ENCODE data around the gene UBE2Z. TPM values are rescaled to one million over a fixed set of nuclear protein-coding genes. Genes with fewer than 3 reads are reported as not detected.

The UBE2Z gene
- total and polyA plus RNA-seq, 4 donors = 10.5 to 23.8 (median 18.8) TPM

DNA sequence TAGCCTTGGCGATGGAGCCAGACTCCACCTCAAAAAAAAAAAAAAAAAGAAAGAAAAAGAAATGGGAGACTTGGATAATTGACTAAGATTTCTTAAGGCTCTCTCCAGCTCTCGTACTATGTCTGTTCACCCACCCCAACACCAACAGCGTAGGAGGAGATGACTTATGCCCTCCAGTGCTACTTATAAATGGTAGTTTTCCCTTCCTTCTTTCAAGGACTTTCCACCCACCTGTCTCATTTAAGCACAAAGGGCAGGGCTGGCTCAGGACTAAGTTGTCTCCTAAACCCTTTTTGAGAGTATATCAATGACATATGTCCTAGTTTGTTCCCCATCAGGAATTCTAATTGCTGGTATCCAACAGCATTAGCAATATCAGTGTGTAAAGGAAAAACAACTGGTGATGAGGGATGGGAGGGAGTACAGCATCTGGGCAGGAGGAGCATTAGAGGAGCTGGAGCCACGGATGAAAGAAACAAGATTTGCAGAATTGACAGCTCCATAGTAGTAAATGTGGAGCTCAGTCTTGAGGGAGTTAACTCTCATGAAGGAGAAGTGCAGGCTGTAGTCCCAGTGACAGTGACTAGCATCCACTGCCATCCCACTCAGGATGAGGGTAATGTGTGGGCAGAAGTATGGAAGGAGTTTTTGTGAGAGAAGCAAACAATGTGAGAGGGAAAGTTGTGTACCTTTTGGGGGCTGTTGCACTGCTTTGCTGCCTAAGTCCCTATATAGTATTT, 17.2 kb downstream of the UBE2Z start:
- no peak for TF ChIP-seq GABPA (IDR thresholded peaks at IDR 0.05 in 1 of 2, conservative IDR thresholded peaks at IDR 0.05 in 1 of 2)

DNA sequence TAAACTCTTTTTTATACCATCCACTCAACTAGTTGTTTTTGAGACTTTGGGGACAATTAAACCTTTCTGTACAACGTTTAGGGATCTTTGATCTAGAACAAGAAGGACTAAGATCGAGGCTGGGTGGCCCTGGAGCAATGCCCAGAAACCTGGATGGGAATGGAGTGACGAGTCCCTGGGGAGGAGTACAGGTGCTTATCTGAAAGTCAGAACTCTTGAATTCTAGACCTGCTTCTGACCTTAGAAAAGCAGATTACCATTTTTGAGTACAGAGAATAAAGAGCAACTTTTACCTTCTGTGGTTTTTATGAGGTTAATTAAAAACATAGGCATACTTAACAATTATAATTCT, 17.8 kb downstream of the UBE2Z start:
- 47% methylated on average over 3 of the region's 3 CpGs for WGBS
- H3K27ac ChIP-seq (ENCODE audit: low read depth in 1 of 2, low read length in 2 of 2) = no peak overlapping the region
- no peaks in the 10 kb centered on the region for H3K4me1 ChIP-seq (ENCODE audit: control insufficient read depth in 4 of 4, insufficient read depth in 4 of 4, low read length in 3 of 4)
- no peaks in the 10 kb centered on the region for H3K9me3 ChIP-seq (ENCODE audit: control insufficient read depth in 4 of 4, low read length in 3 of 4)
- H3K36me3 ChIP-seq (ENCODE audit: control insufficient read depth in 4 of 4, insufficient read depth in 3 of 4, low read depth in 1 of 4, low read length in 3 of 4) = peaks cover 13 to 82% (median 66%) of the 10 kb centered on the region in 4 donors
- TF ChIP-seq, protein P1, sequence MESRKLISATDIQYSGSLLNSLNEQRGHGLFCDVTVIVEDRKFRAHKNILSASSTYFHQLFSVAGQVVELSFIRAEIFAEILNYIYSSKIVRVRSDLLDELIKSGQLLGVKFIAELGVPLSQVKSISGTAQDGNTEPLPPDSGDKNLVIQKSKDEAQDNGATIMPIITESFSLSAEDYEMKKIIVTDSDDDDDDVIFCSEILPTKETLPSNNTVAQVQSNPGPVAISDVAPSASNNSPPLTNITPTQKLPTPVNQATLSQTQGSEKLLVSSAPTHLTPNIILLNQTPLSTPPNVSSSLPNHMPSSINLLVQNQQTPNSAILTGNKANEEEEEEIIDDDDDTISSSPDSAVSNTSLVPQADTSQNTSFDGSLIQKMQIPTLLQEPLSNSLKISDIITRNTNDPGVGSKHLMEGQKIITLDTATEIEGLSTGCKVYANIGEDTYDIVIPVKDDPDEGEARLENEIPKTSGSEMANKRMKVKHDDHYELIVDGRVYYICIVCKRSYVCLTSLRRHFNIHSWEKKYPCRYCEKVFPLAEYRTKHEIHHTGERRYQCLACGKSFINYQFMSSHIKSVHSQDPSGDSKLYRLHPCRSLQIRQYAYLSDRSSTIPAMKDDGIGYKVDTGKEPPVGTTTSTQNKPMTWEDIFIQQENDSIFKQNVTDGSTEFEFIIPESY (IDR thresholded peaks at IDR 0.05) = no peak
- TF ChIP-seq, protein P2, sequence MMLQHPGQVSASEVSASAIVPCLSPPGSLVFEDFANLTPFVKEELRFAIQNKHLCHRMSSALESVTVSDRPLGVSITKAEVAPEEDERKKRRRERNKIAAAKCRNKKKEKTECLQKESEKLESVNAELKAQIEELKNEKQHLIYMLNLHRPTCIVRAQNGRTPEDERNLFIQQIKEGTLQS (IDR thresholded peaks at IDR 0.05) = no peak
- TF ChIP-seq, protein P3, sequence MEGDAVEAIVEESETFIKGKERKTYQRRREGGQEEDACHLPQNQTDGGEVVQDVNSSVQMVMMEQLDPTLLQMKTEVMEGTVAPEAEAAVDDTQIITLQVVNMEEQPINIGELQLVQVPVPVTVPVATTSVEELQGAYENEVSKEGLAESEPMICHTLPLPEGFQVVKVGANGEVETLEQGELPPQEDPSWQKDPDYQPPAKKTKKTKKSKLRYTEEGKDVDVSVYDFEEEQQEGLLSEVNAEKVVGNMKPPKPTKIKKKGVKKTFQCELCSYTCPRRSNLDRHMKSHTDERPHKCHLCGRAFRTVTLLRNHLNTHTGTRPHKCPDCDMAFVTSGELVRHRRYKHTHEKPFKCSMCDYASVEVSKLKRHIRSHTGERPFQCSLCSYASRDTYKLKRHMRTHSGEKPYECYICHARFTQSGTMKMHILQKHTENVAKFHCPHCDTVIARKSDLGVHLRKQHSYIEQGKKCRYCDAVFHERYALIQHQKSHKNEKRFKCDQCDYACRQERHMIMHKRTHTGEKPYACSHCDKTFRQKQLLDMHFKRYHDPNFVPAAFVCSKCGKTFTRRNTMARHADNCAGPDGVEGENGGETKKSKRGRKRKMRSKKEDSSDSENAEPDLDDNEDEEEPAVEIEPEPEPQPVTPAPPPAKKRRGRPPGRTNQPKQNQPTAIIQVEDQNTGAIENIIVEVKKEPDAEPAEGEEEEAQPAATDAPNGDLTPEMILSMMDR (IDR thresholded peaks at IDR 0.05; ENCODE audit: low read depth, low read length, missing input control) = no peak
- TF ChIP-seq EGR1 (IDR thresholded peaks at IDR 0.05; ENCODE audit: low read depth in 2 of 2) = no peak
- no peak for TF ChIP-seq GABPA (IDR thresholded peaks at IDR 0.05 in 1 of 2, conservative IDR thresholded peaks at IDR 0.05 in 1 of 2)
- no peak for TF ChIP-seq YY1 (IDR thresholded peaks at IDR 0.05)
- no peak for TF ChIP-seq TAF1 (conservative IDR thresholded peaks at IDR 0.05)
- no peak for TF ChIP-seq JUND (IDR thresholded peaks at IDR 0.05)
- TF ChIP-seq RAD21 (IDR thresholded peaks at IDR 0.05) = no peak
- TF ChIP-seq FOXA2 (IDR thresholded peaks at IDR 0.05) = no peak
- TF ChIP-seq, protein P4, sequence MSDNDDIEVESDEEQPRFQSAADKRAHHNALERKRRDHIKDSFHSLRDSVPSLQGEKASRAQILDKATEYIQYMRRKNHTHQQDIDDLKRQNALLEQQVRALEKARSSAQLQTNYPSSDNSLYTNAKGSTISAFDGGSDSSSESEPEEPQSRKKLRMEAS (IDR thresholded peaks at IDR 0.05) = no peak
- no peak for TF ChIP-seq FOXA1 (IDR thresholded peaks at IDR 0.05)
- no peak for TF ChIP-seq HNF4G (IDR thresholded peaks at IDR 0.05)
- TF ChIP-seq, protein P5, sequence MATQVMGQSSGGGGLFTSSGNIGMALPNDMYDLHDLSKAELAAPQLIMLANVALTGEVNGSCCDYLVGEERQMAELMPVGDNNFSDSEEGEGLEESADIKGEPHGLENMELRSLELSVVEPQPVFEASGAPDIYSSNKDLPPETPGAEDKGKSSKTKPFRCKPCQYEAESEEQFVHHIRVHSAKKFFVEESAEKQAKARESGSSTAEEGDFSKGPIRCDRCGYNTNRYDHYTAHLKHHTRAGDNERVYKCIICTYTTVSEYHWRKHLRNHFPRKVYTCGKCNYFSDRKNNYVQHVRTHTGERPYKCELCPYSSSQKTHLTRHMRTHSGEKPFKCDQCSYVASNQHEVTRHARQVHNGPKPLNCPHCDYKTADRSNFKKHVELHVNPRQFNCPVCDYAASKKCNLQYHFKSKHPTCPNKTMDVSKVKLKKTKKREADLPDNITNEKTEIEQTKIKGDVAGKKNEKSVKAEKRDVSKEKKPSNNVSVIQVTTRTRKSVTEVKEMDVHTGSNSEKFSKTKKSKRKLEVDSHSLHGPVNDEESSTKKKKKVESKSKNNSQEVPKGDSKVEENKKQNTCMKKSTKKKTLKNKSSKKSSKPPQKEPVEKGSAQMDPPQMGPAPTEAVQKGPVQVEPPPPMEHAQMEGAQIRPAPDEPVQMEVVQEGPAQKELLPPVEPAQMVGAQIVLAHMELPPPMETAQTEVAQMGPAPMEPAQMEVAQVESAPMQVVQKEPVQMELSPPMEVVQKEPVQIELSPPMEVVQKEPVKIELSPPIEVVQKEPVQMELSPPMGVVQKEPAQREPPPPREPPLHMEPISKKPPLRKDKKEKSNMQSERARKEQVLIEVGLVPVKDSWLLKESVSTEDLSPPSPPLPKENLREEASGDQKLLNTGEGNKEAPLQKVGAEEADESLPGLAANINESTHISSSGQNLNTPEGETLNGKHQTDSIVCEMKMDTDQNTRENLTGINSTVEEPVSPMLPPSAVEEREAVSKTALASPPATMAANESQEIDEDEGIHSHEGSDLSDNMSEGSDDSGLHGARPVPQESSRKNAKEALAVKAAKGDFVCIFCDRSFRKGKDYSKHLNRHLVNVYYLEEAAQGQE (IDR thresholded peaks at IDR 0.05) = no peak
- no peak for TF ChIP-seq HNF4A (conservative IDR thresholded peaks at IDR 0.05)
- TF ChIP-seq SP1 (IDR thresholded peaks at IDR 0.05) = no peak
- no peak for TF ChIP-seq RXRA (IDR thresholded peaks at IDR 0.05)
- no peak for DNase-seq (ENCODE audit: low spot score)
- no peak overlapping the region for H3K9ac ChIP-seq (ENCODE audit: low read depth in 1 of 2, low read length in 2 of 2)
- H3K4me3 ChIP-seq (ENCODE audit: low read depth in 1 of 3, low read length in 3 of 3) = no peak overlapping the region
- H3K27me3 ChIP-seq (ENCODE audit: control insufficient read depth in 4 of 4, insufficient read depth in 4 of 4, low read length in 3 of 4) = no peaks in the 10 kb centered on the region

More for the DNA sequence above, 17.2 kb downstream of the UBE2Z start:
- WGBS = 94% methylated on average over 4 of the region's 4 CpGs
- no peak for DNase-seq (ENCODE audit: low spot score)
- H3K9ac ChIP-seq (ENCODE audit: low read depth in 1 of 2, low read length in 2 of 2) = no peak overlapping the region
- H3K36me3 ChIP-seq (ENCODE audit: control insufficient read depth in 4 of 4, insufficient read depth in 3 of 4, low read depth in 1 of 4, low read length in 3 of 4) = peaks cover 16 to 82% (median 70%) of the 10 kb centered on the region in 4 donors
- H3K4me1 ChIP-seq (ENCODE audit: control insufficient read depth in 4 of 4, insufficient read depth in 4 of 4, low read length in 3 of 4) = no peaks in the 10 kb centered on the region
- no peak overlapping the region for H3K27ac ChIP-seq (ENCODE audit: low read depth in 1 of 2, low read length in 2 of 2)
- no peak overlapping the region for H3K4me3 ChIP-seq (ENCODE audit: low read depth in 1 of 3, low read length in 3 of 3)
- H3K27me3 ChIP-seq (ENCODE audit: control insufficient read depth in 4 of 4, insufficient read depth in 4 of 4, low read length in 3 of 4) = no peaks in the 10 kb centered on the region
- no peaks in the 10 kb centered on the region for H3K9me3 ChIP-seq (ENCODE audit: control insufficient read depth in 4 of 4, low read length in 3 of 4)

Measured in liver (tissue), 9 donors.